Parathyroid adenoma (tissue), 2 donors: ENCODE data around the gene XYLT1.

ENCODE experiments used
- H2AFZ ChIP-seq: fragments of 300-600 bp; sonication (generic); one replicate; pipeline ENCODE4 v1.7.0; 2017; ENCODE audit warnings: antibody characterized with exemption, mild to moderate bottlenecking
- H3K27ac ChIP-seq: fragments of 300-600 bp; sonication (generic); one replicate; pipeline ENCODE4 v1.7.0; 2017
- H3K27me3 ChIP-seq: fragments of 300-600 bp; sonication (generic); one replicate; pipeline ENCODE4 v1.7.0; 2017; ENCODE audit warnings: low read length; ENCODE audit not compliant: control insufficient read depth, insufficient read depth
- H3K36me3 ChIP-seq: fragments of 300-600 bp; sonication (generic); one replicate; pipeline ENCODE4 v1.7.0; 2017; ENCODE audit warnings: low read length; ENCODE audit not compliant: control insufficient read depth, insufficient read depth
- H3K4me1 ChIP-seq: fragments of 300-600 bp; sonication (generic); one replicate; pipeline ENCODE4 v1.7.0; 2017; ENCODE audit warnings: control low read depth
- H3K4me2 ChIP-seq: fragments of 300-600 bp; sonication (generic); one replicate; pipeline ENCODE4 v1.7.0; 2017; ENCODE audit warnings: low read length
- H3K4me3 ChIP-seq: fragments of 300-600 bp; sonication (generic); one replicate; pipeline ENCODE4 v1.7.0; 2017; ENCODE audit warnings: low read depth, low read length
- H3K79me2 ChIP-seq: fragments of 300-600 bp; sonication (generic); one replicate; pipeline ENCODE4 v1.7.0; 2017; ENCODE audit warnings: control low read depth
- H3K9ac ChIP-seq: fragments of 300-600 bp; sonication (generic); one replicate; pipeline ENCODE4 v1.7.0; 2017; ENCODE audit warnings: mild to moderate bottlenecking
- H3K9me3 ChIP-seq: fragments of 300-600 bp; sonication (generic); one replicate; pipeline ENCODE4 v1.7.0; 2017; ENCODE audit warnings: low read length; ENCODE audit not compliant: control insufficient read depth
- TF ChIP-seq, protein P1 (sequence below): fragments of 300-600 bp; sonication (generic); IDR thresholded peaks from one replicate; pipeline ENCODE4 v1.7.0; 2017; ENCODE audit warnings: antibody characterized with exemption, mild to moderate bottlenecking
- donor health status: primary hyperparathyroidism.

The XYLT1 gene

DNA sequence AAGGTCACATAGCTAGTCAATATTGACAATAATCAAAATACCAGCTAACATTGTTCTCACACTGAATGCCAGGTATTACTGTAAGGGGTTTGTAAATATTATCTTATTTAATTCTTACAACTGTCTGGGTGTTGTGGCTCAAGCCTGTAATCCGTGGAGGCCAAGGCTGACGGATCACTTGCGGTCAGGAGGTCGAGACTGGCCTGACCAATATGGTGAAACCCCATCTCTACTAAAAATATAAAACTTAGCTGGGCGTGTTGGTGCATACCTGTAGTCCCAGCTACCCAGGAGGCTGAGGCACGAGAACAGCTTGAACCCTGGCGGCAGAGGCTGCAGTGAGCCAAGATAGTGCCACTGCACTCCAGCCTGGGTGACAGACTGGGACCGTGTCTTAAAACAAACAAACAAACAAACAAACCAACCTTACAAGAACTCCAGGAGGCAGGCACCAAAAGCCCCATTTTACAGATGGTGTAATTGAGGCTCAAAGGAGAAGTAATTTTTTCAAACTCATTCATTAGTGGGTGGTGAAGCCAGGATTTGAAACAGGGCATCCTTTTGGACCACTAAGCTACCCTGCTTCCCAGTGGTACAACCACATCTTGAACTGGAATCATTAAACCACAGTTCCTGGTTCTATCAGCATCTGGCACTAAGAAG, 104.3 kb downstream of the XYLT1 start:
- H3K4me3 ChIP-seq: no peak overlapping the region
- TF ChIP-seq, protein P1, sequence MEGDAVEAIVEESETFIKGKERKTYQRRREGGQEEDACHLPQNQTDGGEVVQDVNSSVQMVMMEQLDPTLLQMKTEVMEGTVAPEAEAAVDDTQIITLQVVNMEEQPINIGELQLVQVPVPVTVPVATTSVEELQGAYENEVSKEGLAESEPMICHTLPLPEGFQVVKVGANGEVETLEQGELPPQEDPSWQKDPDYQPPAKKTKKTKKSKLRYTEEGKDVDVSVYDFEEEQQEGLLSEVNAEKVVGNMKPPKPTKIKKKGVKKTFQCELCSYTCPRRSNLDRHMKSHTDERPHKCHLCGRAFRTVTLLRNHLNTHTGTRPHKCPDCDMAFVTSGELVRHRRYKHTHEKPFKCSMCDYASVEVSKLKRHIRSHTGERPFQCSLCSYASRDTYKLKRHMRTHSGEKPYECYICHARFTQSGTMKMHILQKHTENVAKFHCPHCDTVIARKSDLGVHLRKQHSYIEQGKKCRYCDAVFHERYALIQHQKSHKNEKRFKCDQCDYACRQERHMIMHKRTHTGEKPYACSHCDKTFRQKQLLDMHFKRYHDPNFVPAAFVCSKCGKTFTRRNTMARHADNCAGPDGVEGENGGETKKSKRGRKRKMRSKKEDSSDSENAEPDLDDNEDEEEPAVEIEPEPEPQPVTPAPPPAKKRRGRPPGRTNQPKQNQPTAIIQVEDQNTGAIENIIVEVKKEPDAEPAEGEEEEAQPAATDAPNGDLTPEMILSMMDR: no peak
- no peaks in the 10 kb centered on the region for H3K27me3 ChIP-seq
- H3K4me2 ChIP-seq: no peak overlapping the region
- no peaks in the 10 kb centered on the region for H3K9me3 ChIP-seq
- H3K9ac ChIP-seq: no peak overlapping the region
- peaks cover 27% of the 10 kb centered on the region for H3K4me1 ChIP-seq
- H3K27ac ChIP-seq: no peak overlapping the region
- no peaks in the 10 kb centered on the region for H3K36me3 ChIP-seq
- no peak overlapping the region for H2AFZ ChIP-seq
- H3K79me2 ChIP-seq: no peaks in the 10 kb centered on the region

DNA sequence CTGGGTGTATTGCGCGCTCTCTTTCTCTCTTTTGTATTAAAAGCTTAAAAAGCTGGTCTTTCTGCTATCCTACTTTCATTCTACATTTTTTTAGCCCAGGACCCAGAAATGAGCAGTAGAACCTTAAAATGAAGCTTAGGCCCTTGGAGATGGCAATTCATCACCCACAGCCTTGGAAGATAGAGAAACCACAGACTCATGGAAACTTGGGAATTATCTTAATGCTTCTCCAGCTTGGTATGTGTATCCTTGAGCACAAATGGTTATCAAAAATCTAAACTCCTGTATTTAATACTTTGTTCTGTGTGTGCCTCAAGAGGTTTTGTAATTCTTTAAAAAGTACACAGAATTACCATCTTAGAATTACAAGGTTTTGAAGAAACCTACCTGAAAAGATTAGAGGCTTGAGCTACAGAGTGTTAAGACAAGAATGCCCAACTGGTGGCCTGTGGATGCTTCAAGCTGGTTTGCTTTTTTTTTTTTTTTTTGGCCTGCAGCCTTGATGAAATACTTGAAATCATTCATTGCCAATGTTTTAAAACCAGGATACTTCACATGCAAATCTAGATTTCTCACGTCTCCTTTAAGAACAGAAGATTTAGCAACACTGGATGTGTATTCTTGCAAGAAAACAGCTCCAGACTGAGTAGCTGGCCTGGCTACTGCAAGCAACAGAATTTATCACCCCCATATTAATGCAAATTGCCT, 105.0 kb downstream of the XYLT1 start:
- TF ChIP-seq, protein P1: no peak
- H3K9me3 ChIP-seq: no peaks in the 10 kb centered on the region
- H3K36me3 ChIP-seq: no peaks in the 10 kb centered on the region
- no peak overlapping the region for H2AFZ ChIP-seq
- no peak overlapping the region for H3K9ac ChIP-seq
- no peaks in the 10 kb centered on the region for H3K79me2 ChIP-seq
- H3K27ac ChIP-seq: no peak overlapping the region
- no peak overlapping the region for H3K4me2 ChIP-seq
- no peak overlapping the region for H3K4me3 ChIP-seq
- H3K27me3 ChIP-seq: no peaks in the 10 kb centered on the region
- H3K4me1 ChIP-seq: peaks cover 26% of the 10 kb centered on the region

DNA sequence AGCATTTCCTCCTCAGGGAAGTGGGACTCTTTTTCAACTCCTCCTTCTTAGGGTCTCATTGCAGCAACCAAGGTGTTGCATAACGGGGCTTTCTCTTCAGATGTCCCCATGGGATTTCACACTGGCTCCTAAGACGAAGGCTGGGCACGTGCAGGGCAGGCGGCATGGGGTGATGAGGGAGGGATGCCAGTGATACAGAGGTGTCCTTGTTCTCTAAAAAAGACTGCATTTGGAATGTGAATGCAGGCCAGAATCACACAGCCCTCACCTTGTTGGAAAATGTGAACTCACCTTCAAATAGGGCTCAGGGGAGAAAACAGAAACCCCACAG, 105.6 kb downstream of the XYLT1 start:
- Histone ChIP-seq H3K4me3 (no peak overlapping the region), H3K4me1 (peaks cover 21% of the 10 kb centered on the region), H3K27me3 (no peaks in the 10 kb centered on the region), H3K27ac (no peak overlapping the region), H3K4me2 (no peak overlapping the region), H3K9me3 (no peaks in the 10 kb centered on the region), H3K9ac (no peak overlapping the region), H3K36me3 (no peaks in the 10 kb centered on the region), H2AFZ (peak overlapping the region; percentile 1), H3K79me2 (no peaks in the 10 kb centered on the region)
- TF ChIP-seq, protein P1: no peak

GRCh38 chr16:17364319-17365210, 106.2 kb downstream of the XYLT1 start:
- H3K36me3 ChIP-seq: no peaks in the 10 kb centered on the region
- no peaks in the 10 kb centered on the region for H3K79me2 ChIP-seq
- TF ChIP-seq, protein P1: no peak
- no peak overlapping the region for H3K9ac ChIP-seq
- no peak overlapping the region for H3K27ac ChIP-seq
- no peaks in the 10 kb centered on the region for H3K27me3 ChIP-seq
- peaks cover 26% of the 10 kb centered on the region for H3K4me1 ChIP-seq
- peak overlapping the region; percentile 1 for H2AFZ ChIP-seq
- H3K9me3 ChIP-seq: no peaks in the 10 kb centered on the region
- H3K4me3 ChIP-seq: no peak overlapping the region
- H3K4me2 ChIP-seq: peak overlapping the region; percentile 43
